LoVo (cell line): ENCODE results near the gene KCNIP4.

Source experiments
- DNase-seq: peaks from one replicate; pipeline ENCODE4 v3.0.0-alpha.2; 2016; ENCODE audit warnings: low spot score

KCNIP4 gene

GRCh38 chr4:21848021-21848420, 100.6 kb downstream of the KCNIP4 start:
- no peak for DNase-seq

GRCh38 chr4:21845663-21846062, 102.9 kb downstream of the KCNIP4 start:
- no peak for DNase-seq

GRCh38 chr4:21835712-21836111, 112.9 kb downstream of the KCNIP4 start:
- no peak for DNase-seq

GRCh38 chr4:21830272-21830671, 118.3 kb downstream of the KCNIP4 start:
- no peak for DNase-seq

GRCh38 chr4:21827575-21827974, 121.0 kb downstream of the KCNIP4 start:
- DNase-seq: no peak

GRCh38 chr4:21826071-21826470, 122.5 kb downstream of the KCNIP4 start:
- DNase-seq: no peak

- no peak for DNase-seq
Measured at GRCh38 chr4:21819086-21819485, 129.5 kb downstream of the KCNIP4 start.

- no peak for DNase-seq
Measured at GRCh38 chr4:21815651-21816377, 132.8 kb downstream of the KCNIP4 start.

GRCh38 chr4:21811565-21811964, 137.0 kb downstream of the KCNIP4 start:
- no peak for DNase-seq

GRCh38 chr4:21806991-21807390, 141.6 kb downstream of the KCNIP4 start:
- DNase-seq: no peak

GRCh38 chr4:21802406-21802805, 146.2 kb downstream of the KCNIP4 start:
- DNase-seq: no peak

GRCh38 chr4:21801661-21802385, 146.7 kb downstream of the KCNIP4 start:
- DNase-seq: no peak

GRCh38 chr4:21795091-21795490, 153.5 kb downstream of the KCNIP4 start:
- no peak for DNase-seq

GRCh38 chr4:21792736-21793135, 155.8 kb downstream of the KCNIP4 start:
- DNase-seq: no peak

GRCh38 chr4:21790438-21791029, 158.0 kb downstream of the KCNIP4 start:
- DNase-seq: no peak

- no peak for DNase-seq
Measured at GRCh38 chr4:21780148-21780547, 168.4 kb downstream of the KCNIP4 start.

GRCh38 chr4:21778702-21779101, 169.9 kb downstream of the KCNIP4 start:
- DNase-seq: no peak

GRCh38 chr4:21775703-21776102, 172.9 kb downstream of the KCNIP4 start:
- DNase-seq: no peak

GRCh38 chr4:21769404-21770147, 179.0 kb downstream of the KCNIP4 start:
- peak; percentile 47 for DNase-seq

- DNase-seq: peak; percentile 45
Measured at GRCh38 chr4:21768349-21769310, 179.9 kb downstream of the KCNIP4 start.

- peak; percentile 49 for DNase-seq
Measured at GRCh38 chr4:21765810-21766407, 182.7 kb downstream of the KCNIP4 start.
